Measurements from ENCODE around the gene SERTM1. TPM values are rescaled to one million over a fixed set of nuclear protein-coding genes. Genes with fewer than 3 reads are reported as not detected.

Gene SERTM1
- total and polyA plus RNA-seq, 4 experiments from 2014 or later = not detected

DNA sequence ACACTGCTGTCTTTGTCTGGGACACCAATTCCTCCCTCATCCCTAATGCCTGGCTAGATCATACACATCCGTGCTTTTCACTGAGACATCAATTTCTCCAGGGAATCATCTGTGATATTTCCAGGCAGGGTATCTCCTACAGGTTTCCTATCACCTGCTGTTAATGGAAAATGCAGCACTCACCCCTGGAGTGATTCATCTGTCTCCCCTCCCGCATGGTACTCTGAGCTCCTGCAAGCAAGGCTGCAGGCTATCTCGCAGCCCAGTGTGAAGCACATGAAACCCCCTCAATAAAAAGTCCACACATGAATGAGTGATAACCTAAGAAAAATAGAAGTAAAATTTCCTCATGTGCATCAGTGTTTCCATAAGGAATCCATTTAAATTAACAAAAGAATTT is 38.5 kb downstream of the SERTM1 start:
- POLR2A ChIA-PET (ENCODE audit: partially characterized antibody) = no interaction called here
- intact Hi-C loops (cut with micrococcal nuclease) = no loop called here

DNA sequence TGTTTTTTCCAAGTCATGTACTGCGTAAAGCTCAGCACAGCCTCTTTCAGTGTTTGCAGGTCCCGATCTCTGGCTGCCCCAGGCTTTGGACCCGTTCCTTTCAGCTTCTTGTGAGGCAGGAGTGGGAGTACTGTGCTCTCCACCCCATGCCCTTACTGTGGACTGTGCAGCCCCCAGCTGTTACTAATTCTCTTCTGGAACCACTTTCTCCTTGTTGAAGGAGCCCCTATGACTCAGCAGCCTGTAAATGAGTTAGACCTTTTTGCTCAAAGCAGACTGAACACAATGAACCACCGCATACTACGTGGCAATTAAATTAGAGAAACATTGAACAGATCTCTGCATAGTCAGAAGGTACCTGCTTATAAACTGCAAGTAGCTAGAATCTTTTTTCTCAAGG is 39.0 kb downstream of the SERTM1 start:
- ChIA-PET POLR2A (ENCODE audit: partially characterized antibody) (no interaction called here), CTCF (ENCODE audit: partially characterized antibody) (interaction anchor here (2.1 kb wide), 1 partner anchor 23 kb away, joined by 6 read pairs; no protein-coding TSS in a partner anchor)
- no peak for DNase-seq
- no peaks in the 10 kb centered on the region for H3K36me3 Mint-ChIP-seq
- intact Hi-C loops (cut with micrococcal nuclease) = no loop called here
- H3K4me1 ChIP-seq (ENCODE audit: insufficient read depth, low read length) = no peaks in the 10 kb centered on the region
- H3K27me3 Mint-ChIP-seq = peaks cover 7 to 11% of the 10 kb centered on the region in 2 donors
- H3K9me3 ChIP-seq (ENCODE audit: control insufficient read depth in 1 of 2, low read length in 2 of 2) = no peaks in the 10 kb centered on the region
- no peaks in the 10 kb centered on the region for H3K36me3 ChIP-seq (ENCODE audit: insufficient read depth, low read length)
- H3K27ac Mint-ChIP-seq = no peak overlapping the region
- H3K4me1 Mint-ChIP-seq = no peaks in the 10 kb centered on the region
- no peaks in the 10 kb centered on the region for H3K9me3 Mint-ChIP-seq
- H3K27me3 ChIP-seq (ENCODE audit: insufficient read depth, low read length) = no peaks in the 10 kb centered on the region
- no peak overlapping the region for H3K27ac ChIP-seq (ENCODE audit: low read depth, low read length)
- H3K4me3 Mint-ChIP-seq = no peak overlapping the region
- H3K4me3 ChIP-seq (ENCODE audit: low read length in 2 of 2) = no peak overlapping the region

More for the DNA sequence above, 38.5 kb downstream of the SERTM1 start:
- Histone ChIP-seq H3K36me3 (ENCODE audit: insufficient read depth, low read length) (no peaks in the 10 kb centered on the region), H3K4me3 (ENCODE audit: low read length in 2 of 2) (no peak overlapping the region), H3K4me1 (ENCODE audit: insufficient read depth, low read length) (no peaks in the 10 kb centered on the region), H3K27me3 (ENCODE audit: insufficient read depth, low read length) (no peaks in the 10 kb centered on the region), H3K9me3 (ENCODE audit: control insufficient read depth in 1 of 2, low read length in 2 of 2) (no peaks in the 10 kb centered on the region), H3K27ac (ENCODE audit: low read depth, low read length) (no peak overlapping the region)
- H3K27me3 Mint-ChIP-seq = peaks cover 7 to 11% of the 10 kb centered on the region in 2 donors
- H3K27ac Mint-ChIP-seq = peak overlapping the region in 1 of 7 donors; percentile 33
- H3K36me3 Mint-ChIP-seq = no peaks in the 10 kb centered on the region
- no peaks in the 10 kb centered on the region for H3K4me1 Mint-ChIP-seq
- CTCF ChIA-PET (ENCODE audit: partially characterized antibody) = interaction anchor here (2.1 kb wide), 1 partner anchor 23 kb away, joined by 6 read pairs; no protein-coding TSS in a partner anchor
- no peak for DNase-seq
- no peaks in the 10 kb centered on the region for H3K9me3 Mint-ChIP-seq
- no peak overlapping the region for H3K4me3 Mint-ChIP-seq

DNA sequence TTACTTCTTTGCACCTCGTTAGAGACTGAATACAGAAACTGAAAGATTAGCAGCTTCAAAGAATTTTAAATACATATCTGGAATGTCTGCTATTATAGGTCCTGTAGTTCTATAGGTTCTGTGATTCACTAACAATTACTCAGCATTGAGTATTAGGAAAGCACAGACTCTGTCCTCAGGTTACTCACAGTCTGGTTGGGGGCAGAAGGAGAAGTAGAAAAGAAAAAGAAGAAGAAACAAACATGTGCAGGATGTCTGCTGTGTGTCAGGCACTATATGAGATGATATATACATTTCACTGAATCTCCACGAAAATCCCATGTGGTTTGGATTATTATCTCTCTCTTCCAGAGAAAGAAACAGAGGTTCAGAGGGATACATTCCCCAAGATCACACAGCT is 40.1 kb downstream of the SERTM1 start:
- Histone ChIP-seq H3K27ac (ENCODE audit: low read depth, low read length) (no peak overlapping the region), H3K4me1 (ENCODE audit: insufficient read depth, low read length) (no peaks in the 10 kb centered on the region), H3K27me3 (ENCODE audit: insufficient read depth, low read length) (no peaks in the 10 kb centered on the region), H3K4me3 (ENCODE audit: low read length in 2 of 2) (no peak overlapping the region), H3K9me3 (ENCODE audit: control insufficient read depth in 1 of 2, low read length in 2 of 2) (no peaks in the 10 kb centered on the region), H3K36me3 (ENCODE audit: insufficient read depth, low read length) (no peaks in the 10 kb centered on the region)
- Mint-ChIP-seq H3K36me3 (no peaks in the 10 kb centered on the region), H3K4me3 (no peak overlapping the region), H3K27ac (no peak overlapping the region), H3K27me3 (peaks cover 7 to 12% of the 10 kb centered on the region in 2 donors), H3K9me3 (no peaks in the 10 kb centered on the region), H3K4me1 (no peaks in the 10 kb centered on the region)
- intact Hi-C loops (cut with micrococcal nuclease) = no loop called here
- ChIA-PET POLR2A (ENCODE audit: partially characterized antibody) (no interaction called here), CTCF (ENCODE audit: partially characterized antibody) (interaction anchor here (2.1 kb wide), 1 partner anchor 22 kb away, joined by 6 read pairs; no protein-coding TSS in a partner anchor)
- no peak for DNase-seq

DNA sequence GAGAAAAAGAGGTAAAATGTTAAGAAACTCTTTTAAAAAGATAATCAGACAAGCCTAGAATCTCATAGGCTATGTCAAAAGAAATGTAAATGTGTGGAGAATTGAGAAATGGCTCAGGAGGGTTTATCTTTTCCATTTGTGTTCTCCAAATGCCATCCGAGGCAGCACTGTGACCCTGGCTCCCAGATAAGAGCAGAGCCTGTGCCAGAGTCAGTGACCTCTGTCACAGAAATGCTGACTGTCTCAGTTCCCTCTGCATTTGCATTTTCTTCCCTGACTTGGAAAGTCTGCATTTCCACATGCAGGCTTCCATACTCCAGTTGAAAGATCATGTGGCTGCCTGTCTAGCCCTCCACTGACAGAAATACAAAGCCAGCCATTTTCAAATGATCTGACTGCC is 42.0 kb downstream of the SERTM1 start:
- Histone ChIP-seq H3K4me1 (ENCODE audit: insufficient read depth, low read length) (no peaks in the 10 kb centered on the region), H3K4me3 (ENCODE audit: low read length in 2 of 2) (no peak overlapping the region), H3K9me3 (ENCODE audit: control insufficient read depth in 1 of 2, low read length in 2 of 2) (no peaks in the 10 kb centered on the region), H3K36me3 (ENCODE audit: insufficient read depth, low read length) (no peaks in the 10 kb centered on the region), H3K27me3 (ENCODE audit: insufficient read depth, low read length) (no peaks in the 10 kb centered on the region), H3K27ac (ENCODE audit: low read depth, low read length) (no peak overlapping the region)
- Mint-ChIP-seq H3K36me3 (no peaks in the 10 kb centered on the region), H3K4me3 (no peak overlapping the region), H3K4me1 (no peaks in the 10 kb centered on the region), H3K27me3 (peaks cover 9 to 12% of the 10 kb centered on the region in 2 donors), H3K9me3 (no peaks in the 10 kb centered on the region), H3K27ac (no peak overlapping the region)
- DNase-seq = no peak
- intact Hi-C loops (cut with micrococcal nuclease) = no loop called here
- CTCF ChIA-PET (ENCODE audit: partially characterized antibody) = no interaction called here
- POLR2A ChIA-PET (ENCODE audit: partially characterized antibody) = no interaction called here

DNA sequence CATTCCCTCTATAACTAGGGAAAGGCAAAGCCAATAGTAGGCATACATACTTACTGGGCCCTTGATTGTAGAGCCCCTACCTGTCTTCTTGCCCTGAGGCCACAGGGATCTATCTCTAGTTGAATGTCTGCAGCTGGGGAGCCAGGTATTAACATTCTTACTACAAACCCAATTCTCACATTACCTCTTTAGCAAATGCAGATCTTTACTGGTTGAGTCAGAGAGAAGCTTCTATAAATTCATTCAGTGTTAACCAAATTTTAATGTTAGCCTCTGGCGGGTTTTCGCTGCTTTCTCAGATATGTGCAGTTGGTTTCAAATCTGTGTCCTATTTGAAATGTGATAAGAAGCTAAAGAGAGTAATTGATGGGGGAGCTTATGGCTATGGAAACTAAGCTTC is 43.2 kb downstream of the SERTM1 start:
- Histone ChIP-seq H3K4me3 (ENCODE audit: low read length in 2 of 2) (no peak overlapping the region), H3K4me1 (ENCODE audit: insufficient read depth, low read length) (no peaks in the 10 kb centered on the region), H3K27ac (ENCODE audit: low read depth, low read length) (no peak overlapping the region), H3K36me3 (ENCODE audit: insufficient read depth, low read length) (no peaks in the 10 kb centered on the region), H3K27me3 (ENCODE audit: insufficient read depth, low read length) (no peaks in the 10 kb centered on the region), H3K9me3 (ENCODE audit: control insufficient read depth in 1 of 2, low read length in 2 of 2) (no peaks in the 10 kb centered on the region)
- Mint-ChIP-seq H3K4me1 (no peaks in the 10 kb centered on the region), H3K4me3 (no peak overlapping the region), H3K36me3 (no peaks in the 10 kb centered on the region), H3K27ac (no peak overlapping the region), H3K27me3 (peaks cover 11 to 13% of the 10 kb centered on the region in 2 donors), H3K9me3 (no peaks in the 10 kb centered on the region)
- ChIA-PET CTCF (ENCODE audit: partially characterized antibody) (no interaction called here), POLR2A (ENCODE audit: partially characterized antibody) (no interaction called here)
- no peak for DNase-seq
- intact Hi-C loops (cut with micrococcal nuclease) = no loop called here

DNA sequence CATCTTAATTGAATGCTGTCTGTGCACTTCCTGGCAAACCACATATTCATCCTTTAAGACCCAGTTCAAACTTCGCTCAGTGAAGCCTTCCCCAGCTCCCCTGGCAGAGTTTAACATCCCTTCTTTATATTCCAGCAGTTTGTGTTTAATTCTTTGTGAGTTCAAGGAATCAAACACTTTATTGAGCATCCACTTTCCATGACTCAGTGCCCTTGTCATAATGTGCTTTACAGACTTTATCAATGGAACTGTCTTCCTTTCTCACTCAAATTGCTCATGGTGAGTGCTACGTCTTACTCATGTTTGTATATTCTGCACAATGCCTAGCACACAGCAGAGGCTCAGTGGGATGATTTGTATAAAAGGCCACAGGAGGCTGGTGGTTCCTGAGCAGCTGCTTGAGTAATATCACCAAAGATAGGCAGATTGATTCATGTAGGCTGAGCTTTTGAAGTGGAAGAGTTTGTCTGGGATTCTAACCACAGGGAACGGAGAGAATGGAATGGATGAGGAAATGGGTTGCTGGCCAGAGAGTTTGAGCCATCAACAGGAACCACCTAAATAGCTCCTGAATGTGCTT is 44.2 kb downstream of the SERTM1 start:
- Histone ChIP-seq H3K27me3 (ENCODE audit: insufficient read depth, low read length) (no peaks in the 10 kb centered on the region), H3K9me3 (ENCODE audit: control insufficient read depth in 1 of 2, low read length in 2 of 2) (no peaks in the 10 kb centered on the region), H3K4me3 (ENCODE audit: low read length in 2 of 2) (no peak overlapping the region), H3K36me3 (ENCODE audit: insufficient read depth, low read length) (no peaks in the 10 kb centered on the region), H3K4me1 (ENCODE audit: insufficient read depth, low read length) (no peaks in the 10 kb centered on the region), H3K27ac (ENCODE audit: low read depth, low read length) (no peak overlapping the region)
- no peak overlapping the region for H3K4me3 Mint-ChIP-seq
- POLR2A ChIA-PET (ENCODE audit: partially characterized antibody) = no interaction called here
- peaks cover 0 to 2% (median 0%) of the 10 kb centered on the region in 8 donors for H3K9me3 Mint-ChIP-seq
- intact Hi-C loops (cut with micrococcal nuclease) = no loop called here
- no peaks in the 10 kb centered on the region for H3K4me1 Mint-ChIP-seq
- H3K36me3 Mint-ChIP-seq = no peaks in the 10 kb centered on the region
- CTCF ChIA-PET (ENCODE audit: partially characterized antibody) = no interaction called here
- H3K27me3 Mint-ChIP-seq = peaks cover 9 to 11% of the 10 kb centered on the region in 2 donors
- H3K27ac Mint-ChIP-seq = no peak overlapping the region
- DNase-seq = no peak

DNA sequence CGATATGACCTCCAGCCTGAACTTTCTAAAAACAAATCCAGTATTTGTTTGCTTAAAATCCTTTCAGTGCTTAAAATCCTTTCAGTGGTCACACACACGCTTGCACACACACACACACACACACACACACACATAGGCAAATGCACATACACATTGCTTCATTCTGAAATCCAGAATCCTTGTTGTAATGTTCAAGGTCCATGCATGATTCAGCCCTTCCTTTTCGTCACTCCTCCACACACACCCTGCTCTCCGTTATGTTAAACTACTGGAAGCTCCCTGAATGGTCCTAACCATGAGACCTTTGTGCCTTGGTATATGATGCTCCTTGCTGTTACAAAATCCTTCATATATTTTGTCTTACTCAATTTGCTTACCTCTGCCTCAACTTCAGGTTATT is 44.9 kb downstream of the SERTM1 start:
- Mint-ChIP-seq H3K9me3 (peaks cover 0 to 2% (median 0%) of the 10 kb centered on the region in 8 donors), H3K4me1 (no peaks in the 10 kb centered on the region)
- CTCF ChIA-PET (ENCODE audit: partially characterized antibody) = no interaction called here

More for the DNA sequence above, 44.9 kb downstream of the SERTM1 start:
- no peaks in the 10 kb centered on the region for H3K4me1 ChIP-seq (ENCODE audit: insufficient read depth, low read length)
- no peak overlapping the region for H3K27ac ChIP-seq (ENCODE audit: low read depth, low read length)
- intact Hi-C loops (cut with micrococcal nuclease) = no loop called here
- no peaks in the 10 kb centered on the region for H3K36me3 ChIP-seq (ENCODE audit: insufficient read depth, low read length)
- no peaks in the 10 kb centered on the region for H3K27me3 ChIP-seq (ENCODE audit: insufficient read depth, low read length)
- H3K4me3 ChIP-seq (ENCODE audit: low read length in 2 of 2) = no peak overlapping the region
- POLR2A ChIA-PET (ENCODE audit: partially characterized antibody) = no interaction called here
- Mint-ChIP-seq H3K4me3 (no peak overlapping the region), H3K36me3 (no peaks in the 10 kb centered on the region), H3K27me3 (peaks cover 9 to 11% of the 10 kb centered on the region in 2 donors), H3K27ac (no peak overlapping the region)
- no peak for DNase-seq
- no peaks in the 10 kb centered on the region for H3K9me3 ChIP-seq (ENCODE audit: control insufficient read depth in 1 of 2, low read length in 2 of 2)

All from CD4-positive, alpha-beta memory T cell (primary cell).